Psoas muscle (tissue), 8 donors: ENCODE measurements around the gene SLC9A1. TPM values are rescaled to one million over a fixed set of nuclear protein-coding genes. Genes with fewer than 3 reads are reported as not detected.

Source experiments
- ATAC-seq, 4 donors: fragments of 200-7000 bp; cut with Tn5 transposase; one replicate each; pipeline ENCODE4 v1.9.1; 2020; ENCODE audit warnings: moderate library complexity in 3 of 4, mild to moderate bottlenecking in 2 of 4
- DNase-seq, 2 donors: peaks; one replicate each; pipeline ENCODE4 v3.0.0-alpha.2; 2020
- H3K27ac ChIP-seq: fragments of 200-600 bp; one replicate; pipeline ENCODE4 v1.8.0; 2022
- H3K27me3 ChIP-seq, 3 donors: fragments of 200-600 bp in 1 of 3; one replicate each; pipeline versions ENCODE4 v1.6.1 to v1.8.0; 2013 to 2022; ENCODE audit warnings: low read length in 2 of 3, mild to moderate bottlenecking in 2 of 3, moderate library complexity in 1 of 3; ENCODE audit not compliant: insufficient read depth in 3 of 3
- H3K36me3 ChIP-seq, 2 donors: fragments of 200-600 bp in 1 of 2; one replicate each; pipeline versions ENCODE4 v1.6.1 to v1.8.0; 2013 to 2022; ENCODE audit warnings: low read depth in 1 of 2, mild to moderate bottlenecking in 1 of 2, moderate library complexity in 1 of 2; ENCODE audit not compliant: insufficient read depth in 1 of 2
- H3K4me1 ChIP-seq: fragments of 200-600 bp; one replicate; pipeline ENCODE4 v1.8.0; 2022
- H3K4me3 ChIP-seq: fragments of 200-600 bp; one replicate; pipeline ENCODE4 v1.8.0; 2022; ENCODE audit warnings: mild to moderate bottlenecking
- H3K9me3 ChIP-seq: fragments of 200-600 bp; one replicate; pipeline ENCODE4 v1.8.0; 2022
- CTCF ChIP-seq: fragments of 200-600 bp; IDR thresholded peaks from one replicate; pipeline ENCODE4 v1.8.0; 2022; ENCODE audit warnings: antibody characterized with exemption
- WGBS, 3 donors: extraction: QIAGEN DNeasy Blood & Tissue Kit; methylation state at CpG; one replicate each; pipeline versions ENCODE4 v1.1.6 to v1.1.7; 2013; 5-methylcytosine and 5-hydroxymethylcytosine counted together
- intact Hi-C, 2 donors: fragments of 100-400 bp; cut with DNase I; formaldehyde crosslinking; loops; one replicate each; pipeline versions ENCODE4 v1.11.0 to v1.14.2; 2022
- polyA plus RNA-seq, 3 donors: library from polyadenylated mRNA; stranded (reverse); fragments of 200-250 nt; gene quantifications; one replicate each; pipeline ENCODE4 v1.2.3, GENCODE V29; 2013
- total RNA-seq, 4 donors: library from RNA; stranded (reverse); fragmentation: NEBNext Ultra II Directional in 2 of 4; extraction: Animal tissue kit (Norgen Biotek cat#: 25700) in 2 of 4; gene quantifications; one replicate each; pipeline versions ENCODE4 v1.2.1 to v1.2.4, GENCODE V29; 2021 to 2023
- donor health status: healthy with polysubstance abuse.
- donor health status: DM: no; HTN: no; CAD: no; lungs with moderate emphysema.
- donor health status: Bipolar disorder and iron deficiency.
- donor health status: healthy.
- donor health status: DM: yes; HTN: yes; CAD: no.
- donor health status: DM: no; HTN: no; CAD: no.
- donor health status: DM: no; HTN: no; CAD: no.
- donor health status: DM: yes; HTN: yes; CAD: no.

The SLC9A1 gene
- total and polyA plus RNA-seq, 7 donors = 2.3 to 17.0 (median 5.9) TPM

- H3K9me3 ChIP-seq = no peaks in the 10 kb centered on the region
- WGBS, 3 donors = 82 to 90% (median 83%) methylated on average over 3 of the region's 3 CpGs
- no peak overlapping the region for H3K27ac ChIP-seq
- H3K4me1 ChIP-seq = no peaks in the 10 kb centered on the region
- DNase-seq (no peak), ATAC-seq (no peak)
- H3K36me3 ChIP-seq = no peaks in the 10 kb centered on the region
- H3K27me3 ChIP-seq = no peaks in the 10 kb centered on the region
- intact Hi-C loops = no loop called here
- H3K4me3 ChIP-seq = no peak overlapping the region
- no peak for TF ChIP-seq CTCF
These were observed 62.0 kb downstream of the SLC9A1 start for GRCh38 chr1:27092888-27093287.

GRCh38 chr1:27090911-27091310, 64.0 kb downstream of the SLC9A1 start:
- H3K4me3 ChIP-seq = no peak overlapping the region
- intact Hi-C loops = no loop called here
- ATAC-seq (no peak), DNase-seq (no peak)
- H3K36me3 ChIP-seq = no peaks in the 10 kb centered on the region
- TF ChIP-seq CTCF = no peak
- no peaks in the 10 kb centered on the region for H3K4me1 ChIP-seq
- H3K9me3 ChIP-seq = no peaks in the 10 kb centered on the region
- peaks cover 0 to 1% (median 0%) of the 10 kb centered on the region in 3 donors for H3K27me3 ChIP-seq
- WGBS, 3 donors = 87 to 92% (median 89%) methylated on average over 5 of the region's 5 CpGs
- no peak overlapping the region for H3K27ac ChIP-seq

- peaks cover 0 to 2% (median 0%) of the 10 kb centered on the region in 3 donors for H3K27me3 ChIP-seq
- TF ChIP-seq CTCF = no peak
- H3K9me3 ChIP-seq = peaks cover under 1% of the 10 kb centered on the region
- DNase-seq (no peak), ATAC-seq (no peak)
- 92% methylated on average over 10 of the region's 10 CpGs for WGBS, 3 donors
- intact Hi-C loops = no loop called here
- H3K27ac ChIP-seq = no peak overlapping the region
- no peaks in the 10 kb centered on the region for H3K4me1 ChIP-seq
- H3K36me3 ChIP-seq = no peaks in the 10 kb centered on the region
- H3K4me3 ChIP-seq = no peak overlapping the region
These were observed 67.3 kb downstream of the SLC9A1 start for GRCh38 chr1:27087371-27088220.

GRCh38 chr1:27086628-27087027, 68.3 kb downstream of the SLC9A1 start:
- ATAC-seq = no peak
- TF ChIP-seq CTCF = no peak
- peaks cover 5% of the 10 kb centered on the region for H3K9me3 ChIP-seq
- H3K4me1 ChIP-seq = no peaks in the 10 kb centered on the region
- no peak for DNase-seq
- H3K27me3 ChIP-seq = peaks cover 0 to 2% (median 0%) of the 10 kb centered on the region in 3 donors
- no peaks in the 10 kb centered on the region for H3K36me3 ChIP-seq
- H3K4me3 ChIP-seq = no peak overlapping the region
- WGBS, 3 donors = 94 to 98% (median 97%) methylated on average over 3 of the region's 3 CpGs
- intact Hi-C loops = no loop called here
- no peak overlapping the region for H3K27ac ChIP-seq
